ENCODE measurements around the gene ATP2C2. TPM values are rescaled to one million over a fixed set of nuclear protein-coding genes. Genes with fewer than 3 reads are reported as not detected.
"Not testable (repeated sequence)": the region's sequence is repeated elsewhere in the genome, so short reads cannot be mapped to it uniquely, and the experiment has no call there.

The ATP2C2 gene
- total RNA-seq, 1 experiment from 2014 or later, result not detected

- no peak for DNase-seq (ENCODE audit: low spot score)
- in situ Hi-C loops (cut with HindIII; ENCODE audit: low sequenced_read_pairs), result no loop called here
Measured at GRCh38 chr16:84438971-84439696, 70.8 kb downstream of the ATP2C2 start.

DNA sequence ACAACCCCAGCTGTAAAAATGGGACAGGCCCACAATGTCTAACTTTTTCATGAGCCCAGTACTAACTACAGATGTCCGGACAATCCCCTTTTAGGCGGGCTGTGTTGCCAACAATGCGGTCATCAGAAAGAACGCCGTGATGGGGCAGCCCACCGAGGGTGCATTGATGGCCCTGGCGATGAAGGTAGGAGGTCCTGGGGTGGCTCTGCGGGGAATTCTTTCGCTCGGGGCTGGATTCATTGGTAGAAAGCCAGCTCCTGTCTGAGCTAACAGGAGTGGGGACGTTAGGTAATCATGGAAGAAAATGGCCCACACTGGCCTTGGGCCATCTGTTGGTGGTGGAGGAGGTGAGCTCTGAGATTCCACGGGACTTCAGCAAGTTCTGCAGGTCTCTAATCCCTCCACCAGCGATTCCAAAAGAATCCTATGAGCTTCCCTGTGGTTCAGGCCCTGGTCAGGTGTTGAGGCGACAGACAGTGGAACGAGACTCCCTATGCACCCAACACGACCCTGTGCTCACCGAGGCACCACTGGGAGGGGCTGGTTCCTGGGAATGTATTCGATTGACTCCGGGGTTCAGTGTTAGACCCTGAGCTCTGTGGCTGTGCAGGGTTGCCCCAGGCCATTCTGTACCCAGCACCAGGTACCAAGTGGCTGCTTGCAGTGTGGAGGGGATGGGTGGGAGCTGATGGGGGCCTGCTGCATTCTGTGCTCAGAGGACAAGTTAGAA, 74.2 kb downstream of the ATP2C2 start:
- no peak for DNase-seq (ENCODE audit: low spot score)
- in situ Hi-C loops (cut with HindIII; ENCODE audit: low sequenced_read_pairs), result no loop called here

- in situ Hi-C loops (cut with HindIII; ENCODE audit: low sequenced_read_pairs), result no loop called here
- DNase-seq (ENCODE audit: low spot score), result no peak
Measured at GRCh38 chr16:84443166-84443802, 74.9 kb downstream of the ATP2C2 start.

DNA sequence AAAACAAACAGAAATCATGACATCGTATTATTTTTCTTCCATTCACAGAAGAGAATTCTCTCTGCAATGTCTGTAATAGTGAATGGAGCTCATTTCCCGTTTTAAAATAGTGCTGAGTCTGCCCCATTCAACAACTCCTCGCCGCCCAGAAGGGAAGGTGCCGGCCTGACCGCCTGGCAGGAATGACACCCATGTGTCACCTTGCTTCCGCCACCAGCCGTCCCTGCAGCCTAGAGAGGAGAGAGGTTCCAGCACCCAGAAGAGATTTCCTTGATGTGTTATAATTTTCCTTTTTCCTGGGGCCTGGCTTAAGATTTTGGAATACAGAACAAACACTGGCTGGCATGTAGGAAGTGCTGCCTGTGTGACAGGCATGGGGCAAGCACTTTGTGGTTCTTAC, 76.1 kb downstream of the ATP2C2 start:
- DNase-seq (ENCODE audit: low spot score), result no peak
- in situ Hi-C loops (cut with HindIII; ENCODE audit: low sequenced_read_pairs), result no loop called here

DNA sequence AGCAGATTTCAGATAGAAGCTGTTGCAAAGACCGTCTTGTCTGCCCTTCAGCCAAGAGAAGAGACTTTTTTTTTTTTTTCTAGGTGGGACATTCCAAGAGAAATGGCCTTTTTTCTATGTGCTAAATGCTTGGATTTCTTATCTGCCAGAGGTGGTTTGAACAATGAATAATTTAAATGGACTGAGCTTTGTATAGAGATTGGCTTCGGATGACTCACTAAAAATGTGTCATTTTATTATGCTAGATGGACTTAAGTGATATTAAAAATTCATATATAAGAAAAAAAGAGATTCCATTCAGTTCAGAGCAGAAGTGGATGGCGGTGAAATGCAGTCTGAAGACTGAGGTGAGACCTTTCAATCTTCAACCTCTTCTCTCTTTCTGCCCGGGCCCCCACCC, 77.7 kb downstream of the ATP2C2 start:
- DNase-seq (ENCODE audit: low spot score), result no peak
- in situ Hi-C loops (cut with HindIII; ENCODE audit: low sequenced_read_pairs), result no loop called here

DNA sequence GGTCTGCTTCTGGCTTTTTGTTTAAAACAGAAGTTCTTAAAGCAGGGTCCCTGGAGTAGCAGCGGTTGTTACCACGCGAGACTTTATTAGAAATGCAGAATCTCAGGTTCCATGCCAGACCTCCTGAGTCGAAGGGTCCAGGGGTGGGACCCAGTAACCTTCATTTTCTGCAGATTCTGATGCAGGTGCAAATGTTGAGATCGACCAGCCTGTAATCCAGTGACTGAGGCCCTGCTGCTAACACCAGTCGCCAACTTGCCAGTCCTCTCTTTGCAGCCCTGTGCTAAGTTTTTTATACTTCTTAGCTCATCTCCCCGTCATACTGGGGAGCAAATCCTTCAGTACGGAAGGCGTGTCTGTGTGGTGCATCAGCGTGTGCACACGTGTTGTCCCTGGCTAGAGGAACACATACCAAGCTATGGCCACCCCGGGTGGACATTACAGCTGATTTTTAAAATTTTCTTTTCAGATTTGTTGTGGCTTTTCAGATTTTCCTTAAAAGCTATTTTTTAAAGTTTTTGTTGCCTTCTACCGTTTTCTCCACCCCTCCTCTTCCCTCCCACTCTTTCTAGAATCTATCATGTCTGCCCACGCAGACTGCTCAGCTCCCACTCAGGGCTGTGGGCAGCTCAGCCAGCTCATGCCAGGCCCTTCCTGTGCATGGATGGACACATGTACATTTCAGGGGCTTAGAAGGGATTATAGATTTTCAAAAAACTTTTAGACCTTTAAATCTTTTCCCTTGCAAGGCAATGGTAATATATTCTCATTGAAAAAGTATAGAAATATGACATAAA, 78.5 kb downstream of the ATP2C2 start:
- DNase-seq (ENCODE audit: low spot score), result no peak
- in situ Hi-C loops (cut with HindIII; ENCODE audit: low sequenced_read_pairs), result no loop called here

DNA sequence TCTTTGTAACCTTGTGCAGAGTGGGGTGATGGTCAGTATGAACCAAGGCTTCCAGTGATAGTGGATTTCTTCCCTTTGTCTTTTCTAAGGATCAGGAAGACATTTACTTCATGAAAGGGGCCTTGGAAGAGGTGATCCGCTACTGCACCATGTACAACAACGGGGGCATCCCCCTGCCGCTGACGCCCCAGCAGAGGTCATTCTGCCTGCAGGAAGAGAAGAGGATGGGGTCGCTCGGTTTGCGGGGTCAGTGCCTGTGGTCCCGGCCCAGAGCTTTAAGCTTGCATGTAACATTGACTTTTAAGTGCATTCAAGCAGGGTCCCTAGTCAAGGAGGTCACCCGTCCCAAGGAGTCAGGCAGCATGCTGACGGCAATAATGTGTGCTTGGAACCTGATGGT, 80.1 kb downstream of the ATP2C2 start:
- no peak for DNase-seq (ENCODE audit: low spot score)
- in situ Hi-C loops (cut with HindIII; ENCODE audit: low sequenced_read_pairs), result no loop called here

DNA sequence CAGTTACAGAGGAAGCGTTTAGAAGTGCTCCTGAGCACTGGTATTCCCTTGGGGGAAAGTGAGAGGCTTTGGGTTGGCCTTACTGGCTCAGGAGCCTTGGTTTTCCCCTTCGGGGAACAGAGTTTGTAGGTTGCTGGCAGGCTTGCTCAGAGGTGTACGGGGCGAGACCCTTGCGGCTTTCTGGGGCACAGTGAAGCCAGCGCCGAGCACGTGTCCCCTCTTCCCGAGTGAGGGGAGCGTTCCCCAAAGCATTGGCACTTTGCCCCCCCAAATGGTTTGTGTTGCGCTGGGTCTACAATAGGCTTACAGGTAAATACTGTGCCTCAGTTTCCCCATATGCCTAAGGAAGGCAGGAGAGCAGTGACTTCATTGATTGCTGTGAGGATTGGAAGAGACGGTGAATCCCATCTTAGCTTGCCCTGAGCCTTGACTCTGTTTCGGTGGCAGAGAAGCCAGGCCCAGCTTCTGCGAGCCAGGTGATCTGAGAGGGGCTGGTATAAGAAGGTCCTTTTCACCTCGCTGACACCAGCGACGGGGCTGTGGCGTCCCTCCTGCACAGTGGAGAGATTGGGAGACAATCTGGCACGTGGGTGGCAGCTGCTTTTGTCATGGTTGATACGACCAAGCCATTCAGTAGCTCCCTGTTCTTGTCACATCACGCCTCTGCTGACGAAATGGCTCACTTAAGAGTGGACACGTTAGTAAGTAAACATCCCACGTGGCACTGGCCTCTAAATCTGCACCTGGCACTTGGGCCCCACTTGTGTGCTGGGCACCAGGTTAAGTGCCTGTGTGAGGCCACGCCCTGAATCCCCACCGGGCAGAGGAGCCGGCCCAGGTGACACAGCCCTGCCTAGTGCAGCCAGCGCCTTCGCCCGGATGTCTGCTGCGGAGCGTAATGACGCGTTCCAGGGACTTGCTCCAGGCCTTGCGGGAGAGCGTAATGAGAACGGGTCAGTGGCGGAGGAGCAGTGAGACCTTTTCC, 81.1 kb downstream of the ATP2C2 start:
- in situ Hi-C loops (cut with HindIII; ENCODE audit: low sequenced_read_pairs), result no loop called here
- DNase-seq (ENCODE audit: low spot score), result no peak

GRCh38 chr16:84450176-84450865, 82.0 kb downstream of the ATP2C2 start:
- in situ Hi-C loops (cut with HindIII; ENCODE audit: low sequenced_read_pairs), result no loop called here
- DNase-seq (ENCODE audit: low spot score), result no peak

- in situ Hi-C loops (cut with HindIII; ENCODE audit: low sequenced_read_pairs); DNase-seq (ENCODE audit: low spot score): not testable (repeated sequence)
Measured at GRCh38 chr16:84451010-84451676, 82.8 kb downstream of the ATP2C2 start.

- no peak for DNase-seq (ENCODE audit: low spot score)
- in situ Hi-C loops (cut with HindIII; ENCODE audit: low sequenced_read_pairs), result no loop called here
Measured at GRCh38 chr16:84451781-84452180, 83.4 kb downstream of the ATP2C2 start.

GRCh38 chr16:84453061-84453752, 84.9 kb downstream of the ATP2C2 start:
- in situ Hi-C loops (cut with HindIII; ENCODE audit: low sequenced_read_pairs), result no loop called here
- DNase-seq (ENCODE audit: low spot score), result no peak

- in situ Hi-C loops (cut with HindIII; ENCODE audit: low sequenced_read_pairs), result no loop called here
- no peak for DNase-seq (ENCODE audit: low spot score)
Measured at GRCh38 chr16:84454611-84455010, 86.3 kb downstream of the ATP2C2 start.

- in situ Hi-C loops (cut with HindIII; ENCODE audit: low sequenced_read_pairs), result no loop called here
Measured at GRCh38 chr16:84455031-84455430, 86.7 kb downstream of the ATP2C2 start.

GRCh38 chr16:84458606-84459532, 90.5 kb downstream of the ATP2C2 start:
- no peak for DNase-seq (ENCODE audit: low spot score)
- in situ Hi-C loops (cut with HindIII; ENCODE audit: low sequenced_read_pairs), result no loop called here

More at GRCh38 chr16:84455031-84455430, 86.7 kb downstream of the ATP2C2 start:
- DNase-seq (ENCODE audit: low spot score), result no peak

DNA sequence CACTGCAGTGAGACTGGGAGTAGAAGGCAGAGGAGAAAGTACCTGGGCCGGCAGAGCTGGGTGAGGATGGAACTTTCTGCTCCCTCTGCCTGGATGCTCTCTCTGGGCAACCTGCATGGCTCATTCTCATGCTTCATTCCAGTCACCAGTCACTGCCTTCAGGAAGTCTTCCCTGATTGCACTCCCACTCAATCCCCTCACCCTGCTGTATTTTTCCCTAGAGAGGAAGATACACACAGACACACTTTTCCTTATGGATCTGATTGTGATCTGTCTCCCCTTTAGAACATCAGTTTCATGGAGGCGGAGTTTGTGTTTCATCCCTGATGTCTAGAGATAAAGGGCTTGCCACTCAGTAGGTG, 91.2 kb downstream of the ATP2C2 start:
- no peak for DNase-seq (ENCODE audit: low spot score)
- in situ Hi-C loops (cut with HindIII; ENCODE audit: low sequenced_read_pairs), result no loop called here
